M059J (cell line): ENCODE measurements around the gene OGDH. TPM values are rescaled to one million over a fixed set of nuclear protein-coding genes. Genes with fewer than 3 reads are reported as not detected.

Experiments used
- DNase-seq: peaks from one replicate; pipeline ENCODE4 v3.0.0-alpha.2; 2012; ENCODE audit warnings: low read depth
- total RNA-seq: library from RNA; depleted of rRNA; stranded (reverse); fragments of >200 nt; shearing (Covaris generic); gene quantifications from 2 replicates; pipeline ENCODE4 v1.2.3, GENCODE V29; 2014

The OGDH gene
- total RNA-seq, 1 experiment from 2014 or later = 56.0 TPM

DNA sequence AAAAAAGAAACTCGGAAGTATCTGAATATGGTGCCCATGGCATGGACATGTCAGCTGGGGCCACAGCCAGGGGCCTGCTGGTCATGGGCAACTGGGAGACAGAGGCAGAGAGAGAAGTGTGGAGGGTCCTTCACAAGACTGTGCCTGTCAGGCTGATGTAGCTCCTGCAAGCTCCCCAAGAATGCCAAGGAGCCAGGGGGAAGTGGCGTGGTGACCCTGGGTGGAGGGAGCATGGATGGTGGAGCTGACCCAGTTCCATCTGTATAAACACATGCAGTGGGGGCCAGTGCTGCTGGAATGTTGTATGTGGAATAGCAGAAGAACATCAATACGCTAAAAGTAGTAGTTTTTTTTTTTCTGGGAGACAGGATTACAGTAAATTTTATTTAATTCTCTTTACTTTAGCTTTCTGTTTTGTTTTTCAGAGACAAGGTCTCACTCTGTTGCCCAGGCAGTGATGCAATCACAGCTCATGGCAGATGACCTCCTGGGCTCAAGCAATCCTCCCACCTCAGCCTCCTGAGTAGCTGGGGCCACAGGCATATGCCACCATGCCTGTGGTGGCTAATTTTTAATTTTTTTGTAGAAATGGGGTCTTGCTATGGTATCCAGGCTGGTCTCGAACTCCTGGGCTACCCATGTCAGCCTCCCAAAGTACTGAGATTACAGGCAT, 131.8 kb downstream of the OGDH start:
- DNase-seq = no peak

DNA sequence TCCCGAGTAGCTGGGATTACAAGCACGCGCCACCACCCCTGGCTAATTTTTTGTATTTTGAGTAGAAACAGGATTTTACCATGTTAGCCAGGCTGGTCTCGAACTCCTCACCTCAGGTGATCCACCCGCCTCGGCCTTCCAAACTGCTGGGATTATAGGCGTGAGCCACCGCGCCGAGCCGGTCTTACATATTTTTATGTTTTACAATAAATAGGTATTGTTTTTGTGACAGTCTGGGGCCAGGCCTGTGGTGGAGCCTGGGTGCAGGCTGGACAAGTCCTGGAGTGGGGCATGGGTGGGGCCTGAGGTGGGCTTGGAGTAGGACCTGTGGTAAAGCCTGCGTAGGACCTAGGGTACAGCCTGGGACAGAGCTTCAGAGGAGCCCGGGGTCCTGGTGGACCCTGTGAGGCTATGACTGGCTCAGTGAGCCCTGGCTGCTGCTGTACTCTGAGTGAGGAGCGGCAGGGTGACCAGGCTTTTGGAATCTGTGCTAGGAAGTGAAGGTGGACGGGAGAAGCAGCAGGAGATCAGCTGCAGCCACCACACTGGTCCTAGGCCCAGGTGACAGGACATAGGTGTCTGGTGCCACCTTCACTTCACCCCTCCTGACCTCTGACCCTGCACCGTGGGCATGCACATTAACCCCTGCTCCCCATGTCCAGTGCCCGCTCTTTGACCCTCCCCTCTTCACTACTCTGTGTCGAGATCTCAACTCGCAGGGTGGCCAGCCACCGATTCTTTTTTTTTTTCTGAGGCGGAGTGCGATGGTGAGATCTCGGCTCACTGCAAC, 132.6 kb downstream of the OGDH start:
- no peak for DNase-seq

DNA sequence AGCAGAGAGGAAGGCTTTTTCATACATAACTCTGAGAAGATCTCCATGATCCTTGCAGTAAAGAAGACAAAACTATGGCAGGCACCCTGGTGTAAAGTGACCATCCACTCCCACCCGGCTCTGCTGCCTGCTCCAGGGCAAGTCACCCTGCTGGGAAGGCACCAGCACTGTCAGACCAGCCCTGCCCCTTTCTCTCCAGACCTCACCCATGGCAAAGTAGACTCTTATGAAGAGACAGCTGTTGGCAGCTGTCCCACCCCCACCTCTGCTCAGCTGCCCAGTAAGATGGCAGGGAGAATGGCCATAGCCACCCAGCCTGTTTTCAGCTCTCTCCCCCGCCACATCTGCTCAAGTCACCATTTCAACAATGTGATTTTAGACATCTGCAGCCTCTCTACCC, 133.6 kb downstream of the OGDH start:
- DNase-seq = no peak

DNA sequence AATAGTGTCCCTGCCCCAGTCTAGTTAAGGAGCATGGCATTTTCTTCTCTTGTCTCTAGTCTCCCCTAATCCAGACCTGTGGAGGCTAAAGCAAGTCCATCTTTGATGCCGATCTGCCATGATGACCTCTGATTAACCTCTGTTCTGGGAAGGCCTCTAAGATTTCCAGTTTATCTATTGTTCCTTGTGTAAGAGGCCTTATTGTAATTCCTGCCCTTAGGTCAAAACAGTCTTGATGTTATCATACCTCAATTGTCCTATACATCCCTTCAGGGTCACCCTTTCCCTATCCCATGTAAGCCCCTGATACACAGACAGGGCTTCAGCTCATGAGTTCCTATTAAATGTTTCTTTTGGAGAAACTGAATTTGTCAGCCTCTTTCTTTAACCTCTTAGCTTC, 137.3 kb downstream of the OGDH start:
- no peak for DNase-seq

DNA sequence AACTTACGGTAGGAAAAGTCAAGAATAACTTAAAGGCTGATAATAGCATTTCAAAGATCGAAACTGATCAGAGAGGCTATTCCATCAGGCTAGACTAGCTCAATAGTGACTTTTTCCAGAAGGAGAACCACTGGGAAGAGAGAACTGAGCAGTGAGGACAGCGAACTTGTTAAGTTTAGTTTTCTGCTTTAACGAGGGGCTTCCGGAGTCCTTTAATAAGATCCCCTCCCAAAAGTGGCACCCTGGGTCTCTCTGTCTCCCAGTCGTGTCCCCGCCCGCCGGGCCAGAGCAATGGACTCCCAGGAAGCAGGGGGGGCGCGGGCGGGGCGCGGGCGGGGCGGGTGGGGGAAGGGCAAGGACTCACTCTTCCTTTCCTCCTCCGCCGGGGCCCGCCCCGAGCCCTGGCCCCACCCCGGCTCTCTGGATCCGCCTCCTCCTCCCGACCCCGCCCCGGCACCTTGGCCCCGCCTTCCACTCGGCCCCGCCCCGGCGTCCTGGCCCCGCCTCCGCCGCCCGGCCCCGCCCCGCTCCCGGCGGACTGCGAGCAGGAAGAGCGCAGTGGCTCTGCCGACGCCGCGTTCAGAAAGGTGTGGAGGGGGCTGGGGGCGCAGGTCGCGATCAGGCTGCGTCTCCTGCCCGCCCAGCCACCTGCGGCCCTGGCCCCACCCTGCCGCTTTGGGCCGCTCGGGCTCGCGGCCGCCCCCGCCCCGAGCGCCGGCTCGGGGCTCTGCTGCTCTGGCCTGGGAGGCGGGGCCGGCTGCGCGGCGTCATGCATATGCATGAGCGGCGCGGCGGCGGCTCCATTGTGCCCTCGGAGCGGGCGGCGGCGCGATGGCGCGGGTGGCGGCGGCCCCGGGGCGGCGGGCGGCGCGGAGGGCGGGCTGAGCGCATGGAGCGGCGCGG, 141.9 kb downstream of the OGDH start, which contains the start of gene ZMIZ2:
Gene ZMIZ2, plus strand, starts transcription at position 803 of the 903 bp plus-strand sequence. CDS start 7,403 bp downstream, outside the sequence.
- peak; percentile 83 for DNase-seq

DNA sequence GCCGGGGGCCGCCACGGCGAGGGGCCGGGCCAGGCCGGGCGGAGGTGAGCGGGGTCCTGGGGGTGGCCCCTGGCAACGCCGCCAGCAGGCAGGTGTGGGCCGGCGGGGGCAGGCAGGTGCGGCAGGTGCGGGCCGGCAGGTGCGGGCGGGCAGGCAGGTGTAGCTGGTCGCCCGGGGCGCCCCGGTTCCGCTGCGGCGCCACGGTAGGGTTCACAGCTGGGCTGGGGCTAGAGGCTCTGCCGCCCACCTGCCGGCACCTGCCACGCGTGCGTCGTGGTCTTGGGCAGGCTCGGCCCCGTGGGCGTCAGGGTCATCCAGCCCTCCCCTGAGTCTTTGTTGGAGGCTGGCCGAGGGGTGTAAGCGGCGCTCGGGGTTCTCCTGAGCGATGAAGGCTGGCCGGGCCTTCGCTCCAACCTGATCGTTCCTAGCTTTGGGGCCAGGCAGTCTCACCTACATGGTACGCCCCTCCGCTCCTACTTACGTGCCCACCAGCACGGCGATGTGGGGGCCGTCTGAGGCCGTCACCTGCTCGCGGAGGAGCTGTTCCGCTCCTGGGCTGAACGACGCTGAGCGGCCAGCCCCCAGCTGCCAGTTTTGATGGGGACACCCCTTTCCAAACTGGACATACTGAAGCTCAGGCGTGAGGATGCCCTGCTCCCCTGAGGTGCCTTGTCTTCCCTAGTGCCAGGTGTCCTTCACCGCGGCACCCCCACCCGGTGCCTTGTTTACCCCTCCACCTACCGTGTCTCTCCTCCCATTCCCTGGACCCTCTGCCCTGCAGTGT, 142.7 kb downstream of the OGDH start:
- DNase-seq = no peak

DNA sequence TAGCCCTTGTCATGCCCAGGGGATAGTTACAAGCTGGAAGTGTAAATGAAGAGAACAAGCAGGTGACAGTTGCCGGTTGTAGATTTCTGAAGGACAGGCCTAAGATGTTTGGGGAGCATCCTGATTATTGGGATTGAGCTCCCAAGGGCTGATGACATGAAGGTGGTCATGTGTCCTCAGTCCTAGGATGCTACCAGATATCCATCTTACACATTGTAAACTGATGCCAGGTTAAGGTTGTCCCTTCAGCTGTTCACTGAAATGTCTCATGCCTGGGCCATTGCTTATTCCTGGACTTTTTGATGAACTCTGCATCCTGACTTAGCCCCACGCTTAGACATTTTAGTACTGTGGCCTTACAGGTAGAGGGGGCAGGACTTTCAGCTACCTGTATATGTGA, 143.6 kb downstream of the OGDH start:
- no peak for DNase-seq

DNA sequence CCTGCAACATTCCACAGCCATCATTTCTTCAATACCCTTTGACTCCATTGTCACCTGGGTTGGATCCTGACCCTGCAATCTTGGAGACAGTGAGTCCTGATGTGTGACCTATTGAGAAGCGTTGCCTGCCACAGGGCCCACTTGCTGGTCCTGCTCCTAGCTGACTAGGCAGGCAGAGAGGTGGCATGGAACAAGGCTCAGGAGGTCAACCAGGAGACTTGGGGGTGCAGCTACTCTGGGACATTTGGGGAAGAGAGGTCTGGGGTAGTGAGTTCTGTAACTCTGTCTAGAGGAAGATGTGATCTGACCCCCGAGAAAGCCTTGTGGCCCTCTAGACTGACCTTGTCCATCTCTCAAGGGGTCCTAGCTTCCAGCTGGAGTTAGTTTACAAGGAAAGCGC, 144.0 kb downstream of the OGDH start:
- no peak for DNase-seq

DNA sequence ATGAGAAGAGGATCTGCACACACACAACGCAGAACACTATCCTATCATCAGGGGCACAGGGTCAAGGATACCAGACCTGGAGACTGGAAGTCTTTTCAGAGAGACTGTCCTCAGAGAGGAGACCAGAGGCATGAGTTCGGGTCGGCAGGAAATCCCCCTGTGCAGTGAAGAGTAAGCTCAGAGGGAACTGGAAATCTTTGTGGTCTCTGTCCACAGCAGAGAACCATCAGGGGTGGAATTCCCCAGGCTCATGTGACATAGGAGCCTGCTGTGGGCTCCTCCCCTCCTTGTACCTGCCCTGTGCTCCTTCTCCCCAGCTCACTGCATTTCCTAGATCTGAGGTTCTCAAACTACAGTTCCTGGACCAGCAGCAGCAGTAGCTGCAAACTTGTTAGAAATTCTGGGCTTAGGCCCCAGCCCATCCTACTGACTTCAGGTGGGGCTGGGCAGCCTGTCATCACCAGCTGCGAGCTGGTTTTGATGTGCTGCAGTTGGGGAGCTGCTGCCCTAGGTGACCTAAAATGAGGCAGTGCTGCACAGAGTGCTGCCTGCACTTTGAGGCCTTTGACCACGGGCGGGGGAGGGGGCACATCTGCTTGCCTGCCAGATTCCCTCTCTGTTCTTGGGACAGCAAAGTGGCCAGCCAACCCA, 144.6 kb downstream of the OGDH start:
- peak; percentile 39 for DNase-seq

DNA sequence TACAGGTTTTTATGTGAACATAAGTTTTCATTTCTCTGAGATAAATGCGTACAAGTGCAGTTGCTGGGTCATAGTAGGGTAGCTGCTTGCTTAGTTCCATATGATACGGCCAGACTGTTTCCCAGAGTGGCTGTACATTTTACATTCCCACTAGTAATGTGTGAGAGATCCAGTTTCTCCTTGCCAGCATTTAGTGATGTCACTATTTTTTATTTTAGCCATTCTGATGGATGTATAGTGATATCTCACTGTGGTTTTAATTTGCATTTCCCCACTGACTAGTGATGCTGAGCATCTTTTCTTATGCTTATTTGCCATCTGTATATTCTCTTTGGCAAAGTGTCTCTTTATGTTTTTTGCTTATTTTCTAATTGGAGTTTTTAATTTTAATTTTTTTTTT, 146.4 kb downstream of the OGDH start:
- no peak for DNase-seq

DNA sequence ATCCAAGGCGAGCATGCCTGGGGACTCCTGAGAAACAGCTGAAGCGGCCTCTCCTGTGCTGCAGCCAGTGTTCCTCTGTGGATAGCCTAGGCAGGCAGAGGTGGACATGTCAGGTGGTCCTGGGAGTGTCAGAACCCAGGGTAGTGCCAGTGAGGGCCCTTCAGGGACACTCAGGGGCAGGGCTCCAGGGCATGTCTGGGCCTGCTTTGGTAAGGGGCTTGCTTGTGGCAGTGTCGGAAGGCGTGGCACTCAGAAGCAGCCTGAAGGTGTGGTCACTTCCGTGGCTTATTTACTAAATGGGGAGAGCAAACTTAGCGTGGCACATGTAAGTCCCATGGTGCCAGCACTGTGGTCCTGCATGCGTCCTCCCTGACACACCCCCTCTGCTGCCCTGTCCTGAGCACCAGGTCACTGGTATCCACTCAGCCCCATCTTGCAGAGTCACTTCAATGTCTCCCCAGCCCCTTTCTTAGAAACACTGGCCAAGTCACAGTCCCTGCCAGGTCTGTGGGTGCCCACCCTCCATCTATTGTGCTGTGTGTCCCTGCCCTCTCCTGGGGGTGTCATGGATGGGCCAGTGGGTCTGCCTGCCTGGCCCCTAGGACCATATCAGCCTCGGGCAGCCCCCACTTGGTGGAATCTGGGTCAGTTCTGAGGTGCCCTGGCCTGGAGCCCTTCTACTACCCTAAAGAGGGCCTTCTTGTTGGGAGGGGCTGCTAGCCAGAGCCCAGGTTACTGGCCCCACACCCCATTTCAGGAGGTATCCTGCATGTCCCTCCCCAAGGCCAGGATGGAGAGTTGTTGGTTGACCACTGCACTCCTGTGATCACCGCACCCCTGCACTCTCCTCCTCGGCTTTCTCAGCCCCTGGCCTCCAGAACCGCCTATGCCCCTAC, 148.6 kb downstream of the OGDH start:
- no peak for DNase-seq

DNA sequence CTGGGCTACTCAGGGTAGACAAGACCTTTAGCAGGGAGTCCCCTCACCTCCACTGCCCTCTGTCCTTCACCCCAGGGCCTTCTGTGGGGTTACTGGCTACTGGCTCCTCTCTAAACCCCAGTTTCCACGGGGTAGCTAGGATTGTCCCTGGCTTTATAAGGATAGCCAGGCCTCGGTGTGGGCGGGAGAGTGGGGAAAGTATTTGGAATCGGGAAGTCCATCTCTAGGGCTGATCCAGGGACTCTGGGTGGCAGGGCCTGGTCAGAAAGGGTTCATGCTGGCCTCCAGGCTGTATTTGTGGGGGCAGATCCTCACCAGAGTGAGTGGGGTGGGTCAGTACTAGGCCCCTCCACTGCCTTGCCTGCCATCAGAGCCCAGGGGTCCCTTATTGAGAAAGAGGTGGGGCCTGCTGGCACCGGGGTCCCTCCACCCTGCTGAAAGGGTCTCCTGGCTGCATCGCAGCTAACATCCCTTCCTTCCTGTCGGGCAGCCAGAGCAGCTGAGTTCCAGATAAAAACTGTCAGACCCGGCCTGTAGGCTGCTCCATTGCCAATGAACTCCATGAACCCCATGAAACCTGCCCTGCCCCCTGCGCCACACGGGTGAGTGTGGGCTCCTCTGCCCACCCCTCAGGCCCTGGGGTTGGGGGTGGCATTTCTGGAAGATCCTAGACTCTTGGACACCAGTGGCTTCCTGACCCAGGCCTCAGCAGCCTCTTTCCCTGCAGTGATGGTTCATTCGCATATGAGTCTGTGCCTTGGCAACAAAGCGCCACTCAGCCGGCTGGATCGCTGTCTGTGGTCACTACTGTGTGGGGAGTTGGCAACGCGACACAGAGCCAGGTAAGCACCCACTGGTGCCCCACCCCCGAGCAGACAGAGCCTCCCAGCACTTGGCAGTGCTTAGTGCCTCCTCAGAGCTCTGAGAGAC, 149.5 kb downstream of the OGDH start:
- DNase-seq = no peak

DNA sequence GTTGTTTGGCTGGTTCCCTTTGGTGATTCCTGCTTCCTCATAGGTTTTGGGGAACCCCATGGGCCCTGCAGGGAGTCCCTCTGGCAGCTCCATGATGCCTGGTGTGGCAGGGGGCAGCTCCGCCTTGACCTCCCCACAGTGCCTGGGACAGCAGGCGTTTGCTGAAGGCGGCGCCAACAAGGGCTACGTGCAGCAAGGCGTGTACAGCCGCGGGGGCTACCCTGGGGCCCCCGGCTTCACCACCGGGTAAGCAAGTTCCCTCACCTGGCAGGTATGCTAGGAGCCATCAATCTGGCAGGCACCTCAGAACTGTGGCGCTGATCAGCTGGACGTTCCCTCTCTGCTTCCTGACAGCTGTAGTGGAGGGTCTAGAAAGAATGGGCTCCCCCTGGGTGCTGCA, 150.5 kb downstream of the OGDH start:
- DNase-seq = no peak

DNA sequence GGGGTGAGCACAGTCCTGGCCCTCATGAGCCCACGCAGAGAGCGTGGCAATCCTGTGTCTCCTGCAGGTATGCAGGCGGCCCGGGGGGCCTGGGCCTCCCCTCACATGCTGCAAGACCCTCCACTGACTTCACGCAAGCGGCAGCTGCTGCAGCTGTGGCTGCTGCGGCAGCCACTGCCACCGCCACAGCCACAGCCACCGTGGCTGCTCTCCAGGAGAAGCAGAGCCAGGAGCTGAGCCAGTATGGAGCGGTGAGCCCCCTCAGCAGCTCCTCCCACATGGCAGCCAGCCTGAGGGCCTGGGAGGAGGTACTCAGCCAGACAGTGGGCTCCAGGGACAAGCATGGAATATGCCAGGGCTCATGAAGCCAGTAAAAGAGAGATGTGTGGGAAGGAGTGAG, 150.9 kb downstream of the OGDH start:
- no peak for DNase-seq

DNA sequence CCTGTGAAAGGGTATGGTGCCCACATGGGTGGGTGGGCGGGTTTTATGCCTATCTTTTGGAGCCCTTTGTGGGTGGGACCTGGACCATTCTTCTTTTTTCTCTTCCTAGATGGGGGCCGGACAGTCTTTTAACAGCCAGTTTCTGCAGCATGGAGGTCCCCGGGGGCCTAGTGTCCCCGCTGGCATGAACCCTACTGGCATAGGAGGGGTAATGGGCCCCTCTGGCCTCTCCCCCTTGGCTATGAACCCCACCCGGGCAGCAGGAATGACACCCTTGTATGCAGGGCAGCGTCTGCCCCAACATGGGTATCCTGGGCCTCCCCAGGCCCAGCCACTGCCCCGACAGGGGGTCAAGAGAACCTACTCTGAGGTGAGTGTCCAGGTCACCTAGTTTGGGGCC, 151.3 kb downstream of the OGDH start:
- no peak for DNase-seq
